ENCODE measurements around the gene PHF19.
A peak's percentile ranks its signal among the peaks of the same experiment; 100 is the strongest.

Gene PHF19

GRCh38 chr9:120894321-120895148 lies 17.5 kb upstream of the PHF19 start:
- H3K4me3 ChIP-seq (ENCODE audit: low read depth, low read length) = no peak overlapping the region

GRCh38 chr9:120893611-120894307 lies 16.8 kb upstream of the PHF19 start:
- DNase-seq (ENCODE audit: low read depth) = peak; percentile 38

More at GRCh38 chr9:120894321-120895148, 17.5 kb upstream of the PHF19 start:
- DNase-seq (ENCODE audit: low read depth) = no peak

GRCh38 chr9:120892748-120893610 lies 16.0 kb upstream of the PHF19 start:
- H3K4me3 ChIP-seq (ENCODE audit: low read depth, low read length) = no peak overlapping the region
- peak; percentile 82 for DNase-seq (ENCODE audit: low read depth)

More at GRCh38 chr9:120893611-120894307, 16.8 kb upstream of the PHF19 start:
- H3K4me3 ChIP-seq (ENCODE audit: low read depth, low read length) = no peak overlapping the region

- no peak for DNase-seq (ENCODE audit: low read depth)
- no peak overlapping the region for H3K4me3 ChIP-seq (ENCODE audit: low read depth, low read length)
These were observed 15.1 kb upstream of the PHF19 start for GRCh38 chr9:120891884-120892747.

GRCh38 chr9:120891245-120891883 lies 14.4 kb upstream of the PHF19 start:
- no peak for DNase-seq (ENCODE audit: low read depth)

GRCh38 chr9:120890320-120891244 lies 13.6 kb upstream of the PHF19 start:
- H3K4me3 ChIP-seq (ENCODE audit: low read depth, low read length) = no peak overlapping the region
- DNase-seq (ENCODE audit: low read depth) = no peak

More at GRCh38 chr9:120891245-120891883, 14.4 kb upstream of the PHF19 start:
- H3K4me3 ChIP-seq (ENCODE audit: low read depth, low read length) = no peak overlapping the region

GRCh38 chr9:120889606-120890271 lies 12.8 kb upstream of the PHF19 start:
- DNase-seq (ENCODE audit: low read depth) = no peak
- H3K4me3 ChIP-seq (ENCODE audit: low read depth, low read length) = no peak overlapping the region

GRCh38 chr9:120888626-120889025 lies 11.6 kb upstream of the PHF19 start:
- H3K4me3 ChIP-seq (ENCODE audit: low read depth, low read length) = no peak overlapping the region
- no peak for DNase-seq (ENCODE audit: low read depth)

GRCh38 chr9:120886490-120886967 lies 9.5 kb upstream of the PHF19 start:
- peak; percentile 43 for DNase-seq (ENCODE audit: low read depth)
- no peak overlapping the region for H3K4me3 ChIP-seq (ENCODE audit: low read depth, low read length)

GRCh38 chr9:120885958-120886357 lies 9.0 kb upstream of the PHF19 start:
- no peak overlapping the region for H3K4me3 ChIP-seq (ENCODE audit: low read depth, low read length)
- no peak for DNase-seq (ENCODE audit: low read depth)

GRCh38 chr9:120885457-120885856 lies 8.5 kb upstream of the PHF19 start:
- no peak for DNase-seq (ENCODE audit: low read depth)
- no peak overlapping the region for H3K4me3 ChIP-seq (ENCODE audit: low read depth, low read length)

- no peak for DNase-seq (ENCODE audit: low read depth)
- H3K4me3 ChIP-seq (ENCODE audit: low read depth, low read length) = no peak overlapping the region
These were observed 6.6 kb upstream of the PHF19 start for GRCh38 chr9:120883608-120883996.

- no peak overlapping the region for H3K4me3 ChIP-seq (ENCODE audit: low read depth, low read length)
- DNase-seq (ENCODE audit: low read depth) = no peak
These were observed 6.1 kb upstream of the PHF19 start for GRCh38 chr9:120882935-120883607.

- H3K4me3 ChIP-seq (ENCODE audit: low read depth, low read length) = no peak overlapping the region
- DNase-seq (ENCODE audit: low read depth) = no peak
These were observed 2.5 kb upstream of the PHF19 start for GRCh38 chr9:120879446-120879845.

GRCh38 chr9:120878188-120879130 lies 1.5 kb upstream of the PHF19 start:
- H3K4me3 ChIP-seq (ENCODE audit: low read depth, low read length) = no peak overlapping the region
- no peak for DNase-seq (ENCODE audit: low read depth)
